DOHH2 (cell line): ENCODE measurements around the gene POC1B.

Source experiments
- EZH2phosphoT487 ChIP-seq: fragments of 200-600 bp; sonication (generic); IDR thresholded peaks from 2 replicates; pipeline ENCODE4 v1.6.1; 2017; ENCODE audit warnings: borderline replicate concordance, mild to moderate bottlenecking, antibody characterized with exemption, low read length, moderate library complexity, mixed read lengths
- TF ChIP-seq, protein P1 (sequence below): fragments of 200-600 bp; sonication (generic); IDR thresholded peaks from one replicate; pipeline ENCODE4 v1.5.1; 2014; ENCODE audit warnings: antibody characterized with exemption, mild to moderate bottlenecking, low read depth, low read length; ENCODE audit not compliant: poor library complexity, severe bottlenecking

- TF ChIP-seq, protein P1, sequence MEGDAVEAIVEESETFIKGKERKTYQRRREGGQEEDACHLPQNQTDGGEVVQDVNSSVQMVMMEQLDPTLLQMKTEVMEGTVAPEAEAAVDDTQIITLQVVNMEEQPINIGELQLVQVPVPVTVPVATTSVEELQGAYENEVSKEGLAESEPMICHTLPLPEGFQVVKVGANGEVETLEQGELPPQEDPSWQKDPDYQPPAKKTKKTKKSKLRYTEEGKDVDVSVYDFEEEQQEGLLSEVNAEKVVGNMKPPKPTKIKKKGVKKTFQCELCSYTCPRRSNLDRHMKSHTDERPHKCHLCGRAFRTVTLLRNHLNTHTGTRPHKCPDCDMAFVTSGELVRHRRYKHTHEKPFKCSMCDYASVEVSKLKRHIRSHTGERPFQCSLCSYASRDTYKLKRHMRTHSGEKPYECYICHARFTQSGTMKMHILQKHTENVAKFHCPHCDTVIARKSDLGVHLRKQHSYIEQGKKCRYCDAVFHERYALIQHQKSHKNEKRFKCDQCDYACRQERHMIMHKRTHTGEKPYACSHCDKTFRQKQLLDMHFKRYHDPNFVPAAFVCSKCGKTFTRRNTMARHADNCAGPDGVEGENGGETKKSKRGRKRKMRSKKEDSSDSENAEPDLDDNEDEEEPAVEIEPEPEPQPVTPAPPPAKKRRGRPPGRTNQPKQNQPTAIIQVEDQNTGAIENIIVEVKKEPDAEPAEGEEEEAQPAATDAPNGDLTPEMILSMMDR: no peak
- no peak for TF ChIP-seq EZH2phosphoT487
These were observed 132.2 kb downstream of the POC1B start for GRCh38 chr12:89393551-89394121.
